GOT3 (cell line): ENCODE results near the gene HTRA3.
"Not testable (repeated sequence)": the region's sequence is repeated elsewhere in the genome, so short reads cannot be mapped to it uniquely, and the experiment has no call there.

Experiments
- DNase-seq: peaks from one replicate; lab custom pipeline; 2025; ENCODE audit warnings: mixed read lengths; lab: John Stamatoyannopoulos, UW

HTRA3 gene

GRCh38 chr4:8343967-8344331, 74.4 kb downstream of the HTRA3 start:
- DNase-seq, result no peak

GRCh38 chr4:8344377-8344776, 74.8 kb downstream of the HTRA3 start:
- no peak for DNase-seq

- no peak for DNase-seq
Observed at GRCh38 chr4:8345053-8345945, 75.7 kb downstream of the HTRA3 start.

GRCh38 chr4:8345946-8346814, 76.6 kb downstream of the HTRA3 start:
- no peak for DNase-seq

GRCh38 chr4:8346838-8347605, 77.5 kb downstream of the HTRA3 start:
- no peak for DNase-seq

GRCh38 chr4:8347660-8348059, 78.1 kb downstream of the HTRA3 start:
- DNase-seq, result no peak

GRCh38 chr4:8348071-8348470, 78.5 kb downstream of the HTRA3 start:
- DNase-seq, result no peak

- DNase-seq, result not testable (repeated sequence)
Observed at GRCh38 chr4:8349236-8349635, 79.7 kb downstream of the HTRA3 start.

- DNase-seq, result no peak
Observed at GRCh38 chr4:8349664-8350236, 80.2 kb downstream of the HTRA3 start.

GRCh38 chr4:8350352-8350751, 80.8 kb downstream of the HTRA3 start:
- DNase-seq, result no peak

- no peak for DNase-seq
Observed at GRCh38 chr4:8350841-8351461, 81.4 kb downstream of the HTRA3 start.

GRCh38 chr4:8351931-8352367, 82.4 kb downstream of the HTRA3 start:
- no peak for DNase-seq

- DNase-seq, result no peak
Observed at GRCh38 chr4:8352368-8353157, 83.0 kb downstream of the HTRA3 start.

GRCh38 chr4:8353158-8353669, 83.7 kb downstream of the HTRA3 start:
- DNase-seq, result no peak

GRCh38 chr4:8353912-8354453, 84.4 kb downstream of the HTRA3 start:
- DNase-seq, result no peak

- no peak for DNase-seq
Observed at GRCh38 chr4:8355306-8355705, 85.8 kb downstream of the HTRA3 start.

- DNase-seq, result no peak
Observed at GRCh38 chr4:8355864-8356565, 86.5 kb downstream of the HTRA3 start.
